LNCAP (cell line): ENCODE results near the gene STBD1.

Experiments
- TF ChIP-seq, protein P1 (sequence below): fragments of 450-650 bp; IDR thresholded peaks from 2 replicates; pipeline ENCODE4 v1.5.1; 2017; ENCODE audit warnings: mild to moderate bottlenecking

STBD1 gene

DNA sequence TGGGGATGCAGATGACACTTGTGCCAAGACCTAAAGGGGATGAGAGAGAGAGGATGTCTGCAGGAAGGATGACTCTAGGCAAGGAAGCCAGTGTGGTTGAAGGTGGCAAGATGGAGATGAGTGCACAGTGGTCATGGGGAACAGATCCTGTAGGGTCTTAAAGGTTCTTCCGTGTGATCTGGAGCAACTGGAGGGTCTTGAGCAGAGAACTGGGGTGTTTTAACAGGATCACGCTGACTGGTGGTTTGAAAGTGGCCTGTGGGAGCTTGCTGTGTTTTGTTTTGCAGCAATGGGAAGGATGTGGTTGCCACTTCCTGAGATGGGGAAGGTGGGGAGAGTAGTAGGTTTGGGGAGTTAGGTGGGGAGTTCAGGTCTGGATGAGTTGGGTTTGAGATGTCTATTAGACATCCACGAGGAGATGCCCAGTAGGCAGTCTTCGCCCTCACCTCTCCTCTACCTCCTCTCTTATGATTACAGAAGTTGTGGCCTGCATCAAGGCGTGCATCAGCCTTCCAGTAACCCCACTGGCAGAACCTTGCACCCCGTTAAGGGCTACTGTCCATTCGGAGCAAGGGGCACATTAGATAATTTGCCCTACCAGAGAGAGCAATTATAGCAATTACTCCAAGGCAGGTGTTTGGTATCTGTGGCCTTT is 1.4 kb upstream of the STBD1 start:
- TF ChIP-seq, protein P1, sequence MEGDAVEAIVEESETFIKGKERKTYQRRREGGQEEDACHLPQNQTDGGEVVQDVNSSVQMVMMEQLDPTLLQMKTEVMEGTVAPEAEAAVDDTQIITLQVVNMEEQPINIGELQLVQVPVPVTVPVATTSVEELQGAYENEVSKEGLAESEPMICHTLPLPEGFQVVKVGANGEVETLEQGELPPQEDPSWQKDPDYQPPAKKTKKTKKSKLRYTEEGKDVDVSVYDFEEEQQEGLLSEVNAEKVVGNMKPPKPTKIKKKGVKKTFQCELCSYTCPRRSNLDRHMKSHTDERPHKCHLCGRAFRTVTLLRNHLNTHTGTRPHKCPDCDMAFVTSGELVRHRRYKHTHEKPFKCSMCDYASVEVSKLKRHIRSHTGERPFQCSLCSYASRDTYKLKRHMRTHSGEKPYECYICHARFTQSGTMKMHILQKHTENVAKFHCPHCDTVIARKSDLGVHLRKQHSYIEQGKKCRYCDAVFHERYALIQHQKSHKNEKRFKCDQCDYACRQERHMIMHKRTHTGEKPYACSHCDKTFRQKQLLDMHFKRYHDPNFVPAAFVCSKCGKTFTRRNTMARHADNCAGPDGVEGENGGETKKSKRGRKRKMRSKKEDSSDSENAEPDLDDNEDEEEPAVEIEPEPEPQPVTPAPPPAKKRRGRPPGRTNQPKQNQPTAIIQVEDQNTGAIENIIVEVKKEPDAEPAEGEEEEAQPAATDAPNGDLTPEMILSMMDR: no peak

DNA sequence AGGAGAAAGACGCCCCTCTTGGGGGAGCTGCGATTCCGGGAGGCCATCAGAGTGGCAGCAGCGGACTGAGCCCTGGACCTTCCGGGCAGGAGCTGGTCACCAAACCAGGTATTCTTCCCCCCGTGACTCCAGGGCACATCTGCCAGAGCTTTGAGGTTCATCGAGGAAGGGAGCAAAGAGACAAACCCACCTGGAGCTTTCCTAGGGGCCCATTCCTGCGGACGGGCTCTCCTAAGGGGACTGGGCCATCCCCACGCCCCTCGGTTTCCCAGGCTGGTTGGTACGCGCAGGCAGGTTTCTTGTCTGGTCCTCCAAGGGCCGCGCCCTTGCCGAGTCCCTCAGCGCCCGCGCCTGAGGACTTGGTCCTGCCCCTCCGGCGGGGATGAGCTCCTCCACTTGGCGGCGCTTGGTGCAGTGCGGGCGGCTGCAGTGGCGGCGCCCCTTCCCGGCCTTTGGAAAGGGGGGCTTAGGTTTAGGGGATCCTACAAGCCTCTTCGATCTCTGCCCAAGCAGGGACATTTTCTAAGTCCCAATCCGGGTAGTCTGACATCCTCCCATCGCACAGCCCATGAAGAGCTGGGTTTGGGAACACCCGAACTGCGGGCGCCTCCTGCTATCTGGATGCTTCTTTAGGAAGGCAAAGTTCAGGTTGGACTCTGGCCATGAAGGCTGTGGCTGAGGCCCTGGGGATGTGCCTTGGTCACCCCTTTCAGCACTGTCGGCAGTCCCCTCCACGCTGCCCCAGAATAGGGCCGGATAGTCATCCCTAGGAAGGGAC is 538 bp downstream of the STBD1 start:
- TF ChIP-seq, protein P1: peak; percentile 59

DNA sequence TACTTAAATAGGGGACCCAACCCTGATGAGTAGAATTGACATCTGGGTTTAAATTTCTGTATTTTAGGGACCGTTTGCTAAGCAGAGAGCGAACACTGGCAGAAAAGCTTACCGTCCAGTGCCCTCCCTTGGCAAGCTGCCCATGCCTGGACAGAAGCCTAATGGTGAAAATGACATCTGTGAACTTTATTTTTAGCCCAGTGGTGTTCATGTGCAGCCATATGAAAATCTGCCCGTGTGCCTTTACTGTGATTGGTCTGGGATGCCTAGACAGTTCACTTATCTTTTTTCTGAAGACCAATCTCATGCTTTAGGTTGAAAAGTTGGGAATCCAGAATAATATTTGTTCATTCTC is 1.1 kb downstream of the STBD1 start:
- TF ChIP-seq, protein P1: no peak

DNA sequence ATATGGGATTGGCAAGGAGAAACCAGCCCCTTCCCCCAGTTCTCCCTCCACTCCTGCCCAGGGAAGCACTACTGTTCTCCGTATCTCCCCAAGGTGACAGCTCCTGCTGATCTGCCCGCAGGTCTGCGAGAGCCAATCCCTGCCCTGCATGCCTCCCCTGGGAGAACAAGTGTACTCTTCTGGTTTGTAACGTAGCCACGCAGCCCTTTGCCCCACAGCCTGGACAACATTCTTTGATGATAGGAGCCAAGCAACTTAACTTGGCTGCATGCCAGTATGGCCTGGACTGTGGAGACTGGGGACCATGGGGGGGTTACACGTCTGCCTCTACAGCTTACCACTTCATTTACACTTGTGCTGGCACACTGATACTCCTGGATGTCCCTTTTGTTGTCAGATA is 2.0 kb downstream of the STBD1 start:
- TF ChIP-seq, protein P1: no peak

DNA sequence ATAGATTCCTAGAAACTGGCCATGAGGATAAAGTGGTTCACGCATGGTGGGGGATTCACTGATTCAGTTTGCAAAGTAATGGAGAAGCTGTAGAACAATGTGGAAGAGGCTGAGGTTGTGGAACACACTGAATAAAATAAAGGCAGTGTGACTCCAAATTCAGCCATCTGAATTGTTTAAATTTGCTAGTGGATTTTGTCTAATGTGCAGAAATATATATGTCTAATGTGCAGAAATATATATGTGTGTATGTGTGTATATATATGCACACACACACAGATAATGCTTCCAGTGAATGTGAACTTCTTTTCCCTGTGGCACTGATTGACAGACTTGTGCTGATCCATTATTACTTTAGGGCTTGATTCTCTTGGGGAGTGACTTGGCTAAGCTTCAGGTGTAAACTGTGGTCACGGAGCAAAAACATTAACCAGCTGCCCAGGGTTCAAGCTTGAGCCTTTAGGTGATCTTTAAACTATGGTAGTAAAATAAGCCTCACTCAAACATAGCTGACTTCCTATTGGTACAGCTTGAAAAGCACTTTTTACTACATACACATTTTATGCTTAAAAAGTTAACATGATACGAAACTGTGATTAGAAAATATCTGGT is 3.5 kb downstream of the STBD1 start:
- TF ChIP-seq, protein P1: no peak

DNA sequence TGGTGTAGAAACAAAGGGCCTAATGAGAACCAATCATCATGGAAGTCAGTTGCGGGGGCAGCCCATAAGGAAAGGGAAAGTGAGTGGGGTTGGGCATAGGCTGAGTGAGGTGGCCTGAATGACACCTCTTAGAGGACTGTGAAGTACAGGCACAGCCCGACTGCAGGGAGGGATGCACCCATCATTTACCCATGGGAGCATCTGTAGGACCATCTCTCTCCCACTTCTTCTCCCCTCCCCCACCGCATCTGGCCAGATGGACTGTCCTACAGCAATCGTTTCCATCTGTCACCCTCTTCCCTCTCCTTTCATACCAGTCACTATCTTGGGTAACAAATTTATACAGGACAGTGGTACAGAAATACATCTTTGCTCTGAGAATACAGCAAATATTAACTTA is 4.2 kb downstream of the STBD1 start:
- TF ChIP-seq, protein P1: no peak

DNA sequence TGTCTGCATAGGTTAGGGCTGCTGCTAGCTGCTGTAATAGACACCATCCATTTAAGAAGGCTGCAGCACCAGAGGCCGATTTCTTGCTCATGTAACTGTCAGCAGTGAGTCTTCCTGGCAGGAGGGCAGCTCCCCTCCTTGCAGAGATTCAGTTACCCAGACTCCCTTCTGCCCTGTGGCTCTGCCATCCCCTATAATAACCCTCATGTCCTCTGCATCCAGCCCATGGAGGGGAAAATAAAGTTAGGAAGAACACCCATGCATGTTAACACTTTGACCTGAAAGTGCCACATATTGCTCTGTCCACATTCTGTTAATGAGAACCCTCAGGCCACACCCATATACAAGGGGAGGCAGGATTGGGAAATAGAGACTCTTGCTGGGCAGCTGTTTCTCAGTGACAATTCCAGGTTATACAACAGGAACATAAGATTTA is 5.4 kb downstream of the STBD1 start:
- TF ChIP-seq, protein P1: no peak
